B cell (primary cell): ENCODE data around the gene XRCC3. TPM values are rescaled to one million over a fixed set of nuclear protein-coding genes. Genes with fewer than 3 reads are reported as not detected.

Source experiments
- ATAC-seq: fragments of 200-7000 bp; cut with Tn5 transposase; one replicate; pipeline ENCODE4 v1.10.0; 2021; ENCODE audit warnings: low read depth, mild to moderate bottlenecking, moderate number of reproducible peaks, moderate library complexity
- CTCF ChIA-PET: fragments of 350-600 bp; sonication (Branson Sonifier 250); formaldehyde crosslinking; loops from one replicate; lab custom pipeline; 2021; ENCODE audit warnings: antibody characterized with exemption, inconsistent platforms; lab: Charles Lee
- POLR2A ChIA-PET: fragments of 350-600 bp; sonication (Branson Sonifier 250); formaldehyde crosslinking; loops from one replicate; lab custom pipeline; 2021; ENCODE audit warnings: antibody characterized with exemption; lab: Charles Lee
- DNase-seq: peaks from one replicate; pipeline ENCODE4 v3.0.0; 2013
- H2AFZ ChIP-seq: 2 replicates; pipeline ENCODE4 v1.6.1; 2012; ENCODE audit warnings: mild to moderate bottlenecking, low read depth, low read length; ENCODE audit not compliant: insufficient read depth, poor library complexity, severe bottlenecking
- H3K27ac ChIP-seq, 2 donors: 1 replicate in 1 of 2; 2 replicates in 1 of 2; pipeline ENCODE4 v1.5.1; 2012 to 2013; ENCODE audit warnings: low read length in 2 of 2, mild to moderate bottlenecking in 2 of 2, moderate library complexity in 1 of 2
- H3K27me3 ChIP-seq, 4 experiments: fragments of 200-600 bp in 1 of 4; sonication (generic) in 1 of 4; replicated peaks in 1 of 4; 1 replicate in 2 of 4; 2 replicates in 2 of 4; pipeline versions ENCODE4 v1.6.1 to v1.7.0; 2013 to 2016; ENCODE audit warnings: low read length in 3 of 4, mild to moderate bottlenecking in 2 of 4, mixed read lengths in 1 of 4, moderate library complexity in 1 of 4; ENCODE audit not compliant: insufficient read depth in 4 of 4, control insufficient read depth in 3 of 4; ENCODE audit errors: control extremely low read depth in 1 of 4
- H3K36me3 ChIP-seq, 2 experiments: replicated peaks in 1 of 2; 1 replicate in 1 of 2; 2 replicates in 1 of 2; pipeline versions ENCODE4 v1.6.1 to v1.7.1; 2013; ENCODE audit warnings: low read length in 1 of 2; ENCODE audit not compliant: insufficient read depth in 2 of 2, control insufficient read depth in 1 of 2; ENCODE audit errors: control extremely low read depth in 1 of 2, extremely low read depth in 1 of 2
- H3K4me1 ChIP-seq, 2 donors: fragments of 200-600 bp in 1 of 2; sonication (generic) in 1 of 2; 1 replicate in 1 of 2; 2 replicates in 1 of 2; pipeline versions ENCODE4 v1.5.1 to v1.6.1; 2013 to 2017; ENCODE audit warnings: low read length in 2 of 2; ENCODE audit not compliant: control insufficient read depth in 2 of 2, insufficient read depth in 2 of 2
- H3K4me2 ChIP-seq: replicated peaks from 2 replicates; pipeline ENCODE3; 2012; ENCODE audit warnings: mild to moderate bottlenecking, low read depth, low read length; ENCODE audit not compliant: poor library complexity, severe bottlenecking
- H3K4me3 ChIP-seq, 5 experiments: fragments of 200-600 bp in 1 of 5; sonication (generic) in 1 of 5; 1 replicate in 3 of 5; 2 replicates in 2 of 5; pipeline versions ENCODE4 v1.5.1 to v1.7.0; 2011 to 2016; ENCODE audit warnings: low read length in 4 of 5, mild to moderate bottlenecking in 4 of 5, low read depth in 2 of 5, control low read depth in 1 of 5, moderate library complexity in 1 of 5; ENCODE audit not compliant: insufficient read depth in 1 of 5; ENCODE audit errors: control extremely low read depth in 1 of 5, extremely low read depth in 1 of 5
- H3K79me2 ChIP-seq: fragments of 200-600 bp; sonication (generic); one replicate; pipeline ENCODE4 v1.6.0; 2016; ENCODE audit warnings: low read length; ENCODE audit not compliant: control insufficient read depth, insufficient read depth
- H3K9ac ChIP-seq: fragments of 200-600 bp; sonication (generic); 2 replicates; pipeline ENCODE4 v1.6.1; 2017; ENCODE audit warnings: mild to moderate bottlenecking, low read length, moderate library complexity
- H3K9me3 ChIP-seq, 3 donors: one replicate each; pipeline versions ENCODE4 v1.6.1 to v1.7.1; 2013; ENCODE audit warnings: low read length in 2 of 3; ENCODE audit not compliant: control insufficient read depth in 2 of 3, insufficient read depth in 1 of 3; ENCODE audit errors: control extremely low read depth in 1 of 3
- H4K20me1 ChIP-seq: 2 replicates; pipeline ENCODE4 v1.6.0; 2012; ENCODE audit warnings: mild to moderate bottlenecking, low read length; ENCODE audit not compliant: insufficient read depth, control insufficient read depth, poor library complexity, severe bottlenecking
- H3K27ac Mint-ChIP-seq: one replicate; pipeline ENCODE4 v1.8.0; 2021; ENCODE audit warnings: mixed read lengths
- H3K27me3 Mint-ChIP-seq: one replicate; pipeline ENCODE4 v1.8.0; 2021; ENCODE audit warnings: mixed read lengths
- H3K4me1 Mint-ChIP-seq: one replicate; pipeline ENCODE4 v1.8.0; 2021; ENCODE audit warnings: mixed read lengths
- H3K4me3 Mint-ChIP-seq: one replicate; pipeline ENCODE4 v1.8.0; 2021; ENCODE audit warnings: mixed read lengths
- H3K9me3 Mint-ChIP-seq: one replicate; pipeline ENCODE4 v1.8.0; 2022; ENCODE audit warnings: mixed read lengths; ENCODE audit not compliant: insufficient read depth
- EZH2 ChIP-seq: IDR thresholded peaks from 2 replicates; pipeline ENCODE4 v1.6.1; 2012; ENCODE audit warnings: borderline replicate concordance, low read depth, mild to moderate bottlenecking, moderate library complexity, low read length; ENCODE audit not compliant: insufficient read depth, poor library complexity, severe bottlenecking
- WGBS: methylation state at CpG from one replicate; pipeline ENCODE4 v1.1.5; 2013; ENCODE audit warnings: missing lambda C conversion rate; ENCODE audit not compliant: insufficient coverage; 5-methylcytosine and 5-hydroxymethylcytosine counted together
- intact Hi-C: fragments of 100-400 bp; cut with micrococcal nuclease; formaldehyde crosslinking; loops from one replicate; pipeline ENCODE4 v1.10.0; 2022
- polyA plus RNA-seq: library from polyadenylated mRNA; depleted of rRNA; stranded (reverse); fragments of >200 nt; gene quantifications from 2 replicates; pipeline ENCODE4 v1.2.3, GENCODE V29; 2012
- total RNA-seq, 2 donors: library from RNA; stranded (reverse); fragments of 120-200 nt in 1 of 2; gene quantifications; 1 replicate in 1 of 2; 2 replicates in 1 of 2; pipeline versions ENCODE4 v1.2.3 to v1.2.4, GENCODE V29; 2013 to 2022
- TF ChIP-seq, protein P1 (sequence below): fragments of 200-600 bp; IDR thresholded peaks from one replicate; pipeline ENCODE4 v1.8.0; 2022; ENCODE audit warnings: antibody characterized with exemption, mild to moderate bottlenecking

Gene XRCC3
- total and polyA plus RNA-seq, 2 donors (not counting 1 experiment from before 2014, with no cell fraction given) = 18.0 to 19.7 TPM

DNA sequence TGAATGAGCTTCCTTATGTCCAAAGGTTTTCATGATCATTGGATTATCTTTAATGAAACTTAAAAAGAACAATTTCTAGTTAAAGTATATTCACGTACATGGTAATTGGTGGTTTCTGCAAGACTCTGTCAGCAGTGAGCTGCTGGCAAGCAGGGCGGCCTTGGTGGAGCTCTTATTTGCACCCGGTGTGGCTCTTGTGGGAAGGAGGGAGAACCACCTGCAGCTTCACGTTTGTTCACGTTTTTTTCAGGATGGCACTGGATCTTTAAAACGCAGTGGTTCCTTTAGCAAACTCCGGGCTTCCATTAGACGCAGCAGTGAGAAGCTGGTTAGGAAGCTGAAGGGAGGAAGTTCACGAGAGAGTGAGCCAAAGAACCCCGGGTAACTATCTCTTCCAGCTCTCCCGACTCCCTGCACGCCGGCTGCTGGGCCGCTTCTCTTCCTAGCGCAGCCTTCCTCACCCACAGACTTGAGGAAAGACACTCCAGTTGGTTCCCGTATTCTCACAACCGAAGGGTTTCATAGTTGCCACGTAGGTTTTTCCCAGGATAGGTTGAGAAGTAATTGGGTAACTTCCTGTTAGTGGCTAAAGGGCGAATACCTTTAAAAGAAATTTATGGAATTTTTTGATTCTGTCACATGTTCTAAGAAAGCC is 28.3 kb downstream of the XRCC3 start:
- Histone ChIP-seq H3K4me1 (peaks cover 37 to 38% of the 10 kb centered on the region in 2 donors), H3K27me3 (no peaks in the 10 kb centered on the region), H3K27ac (no peak overlapping the region), H3K79me2 (peaks cover 38% of the 10 kb centered on the region), H3K9me3 (no peaks in the 10 kb centered on the region), H3K4me2 (no peak overlapping the region), H3K4me3 (no peak overlapping the region), H4K20me1 (peaks cover 25% of the 10 kb centered on the region), H3K36me3 (peaks cover 2 to 56% of the 10 kb centered on the region in 2 experiments), H2AFZ (no peak overlapping the region), H3K9ac (no peak overlapping the region)
- no peak overlapping the region for H3K4me3 Mint-ChIP-seq
- peaks cover 32% of the 10 kb centered on the region for H3K4me1 Mint-ChIP-seq
- no peaks in the 10 kb centered on the region for H3K27me3 Mint-ChIP-seq
- DNase-seq (no peak), ATAC-seq (no peak)
- 98% methylated on average over 10 of the region's 19 CpGs for WGBS
- no peak overlapping the region for H3K27ac Mint-ChIP-seq
- CTCF ChIA-PET = interaction anchor here (0.7 kb wide), 1 partner anchor 9 kb away, joined by 3 read pairs; no protein-coding TSS in a partner anchor
- intact Hi-C loops = no loop called here
- POLR2A ChIA-PET = no interaction called here
- no peaks in the 10 kb centered on the region for H3K9me3 Mint-ChIP-seq
- TF ChIP-seq, protein P1, sequence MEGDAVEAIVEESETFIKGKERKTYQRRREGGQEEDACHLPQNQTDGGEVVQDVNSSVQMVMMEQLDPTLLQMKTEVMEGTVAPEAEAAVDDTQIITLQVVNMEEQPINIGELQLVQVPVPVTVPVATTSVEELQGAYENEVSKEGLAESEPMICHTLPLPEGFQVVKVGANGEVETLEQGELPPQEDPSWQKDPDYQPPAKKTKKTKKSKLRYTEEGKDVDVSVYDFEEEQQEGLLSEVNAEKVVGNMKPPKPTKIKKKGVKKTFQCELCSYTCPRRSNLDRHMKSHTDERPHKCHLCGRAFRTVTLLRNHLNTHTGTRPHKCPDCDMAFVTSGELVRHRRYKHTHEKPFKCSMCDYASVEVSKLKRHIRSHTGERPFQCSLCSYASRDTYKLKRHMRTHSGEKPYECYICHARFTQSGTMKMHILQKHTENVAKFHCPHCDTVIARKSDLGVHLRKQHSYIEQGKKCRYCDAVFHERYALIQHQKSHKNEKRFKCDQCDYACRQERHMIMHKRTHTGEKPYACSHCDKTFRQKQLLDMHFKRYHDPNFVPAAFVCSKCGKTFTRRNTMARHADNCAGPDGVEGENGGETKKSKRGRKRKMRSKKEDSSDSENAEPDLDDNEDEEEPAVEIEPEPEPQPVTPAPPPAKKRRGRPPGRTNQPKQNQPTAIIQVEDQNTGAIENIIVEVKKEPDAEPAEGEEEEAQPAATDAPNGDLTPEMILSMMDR = no peak
- TF ChIP-seq EZH2 = no peak
